BJ (cell line): ENCODE data around the gene AAMP. TPM values are rescaled to one million over a fixed set of nuclear protein-coding genes. Genes with fewer than 3 reads are reported as not detected.

Experiments used
- CTCF ChIA-PET: fragments of 350-600 bp; formaldehyde crosslinking; extraction: SDS; loops from one replicate; lab custom pipeline; 2021; ENCODE audit warnings: antibody characterized with exemption, inconsistent platforms; lab: Yijun Ruan, JAX
- POLR2A ChIA-PET: fragments of 300-600 bp; sonication (Branson Sonifier 250); formaldehyde crosslinking; extraction: SDS; loops from one replicate; lab custom pipeline; 2021; ENCODE audit warnings: antibody characterized with exemption; lab: Charles Lee
- DNase-seq: peaks from one replicate; pipeline ENCODE4 v3.0.0-alpha.2; 2011; ENCODE audit warnings: low read depth
- H3K27me3 ChIP-seq: 2 replicates; pipeline ENCODE4 v1.6.0; 2011; ENCODE audit warnings: low read length; ENCODE audit not compliant: control insufficient read depth, insufficient read depth
- H3K36me3 ChIP-seq: 2 replicates; pipeline ENCODE4 v1.5.1; 2011; ENCODE audit warnings: low read length; ENCODE audit not compliant: control insufficient read depth, insufficient read depth
- H3K4me3 ChIP-seq: 2 replicates; pipeline ENCODE4 v1.5.1; 2011; ENCODE audit warnings: low read depth, mild to moderate bottlenecking, control low read depth, low read length
- polyA plus RNA-seq: library from polyadenylated mRNA; depleted of rRNA; stranded (reverse); fragments of >200 nt; gene quantifications from 2 replicates; pipeline ENCODE4 v1.2.3, GENCODE V29; 2011
- TF ChIP-seq, protein P1 (sequence below): IDR thresholded peaks from 2 replicates; pipeline ENCODE4 v1.5.1; 2011; ENCODE audit warnings: low read depth, mild to moderate bottlenecking, control low read depth, inconsistent platforms, low read length, moderate library complexity; ENCODE audit not compliant: insufficient read depth

Gene AAMP
- polyA plus RNA-seq, 1 experiment, result 84.9 TPM

DNA sequence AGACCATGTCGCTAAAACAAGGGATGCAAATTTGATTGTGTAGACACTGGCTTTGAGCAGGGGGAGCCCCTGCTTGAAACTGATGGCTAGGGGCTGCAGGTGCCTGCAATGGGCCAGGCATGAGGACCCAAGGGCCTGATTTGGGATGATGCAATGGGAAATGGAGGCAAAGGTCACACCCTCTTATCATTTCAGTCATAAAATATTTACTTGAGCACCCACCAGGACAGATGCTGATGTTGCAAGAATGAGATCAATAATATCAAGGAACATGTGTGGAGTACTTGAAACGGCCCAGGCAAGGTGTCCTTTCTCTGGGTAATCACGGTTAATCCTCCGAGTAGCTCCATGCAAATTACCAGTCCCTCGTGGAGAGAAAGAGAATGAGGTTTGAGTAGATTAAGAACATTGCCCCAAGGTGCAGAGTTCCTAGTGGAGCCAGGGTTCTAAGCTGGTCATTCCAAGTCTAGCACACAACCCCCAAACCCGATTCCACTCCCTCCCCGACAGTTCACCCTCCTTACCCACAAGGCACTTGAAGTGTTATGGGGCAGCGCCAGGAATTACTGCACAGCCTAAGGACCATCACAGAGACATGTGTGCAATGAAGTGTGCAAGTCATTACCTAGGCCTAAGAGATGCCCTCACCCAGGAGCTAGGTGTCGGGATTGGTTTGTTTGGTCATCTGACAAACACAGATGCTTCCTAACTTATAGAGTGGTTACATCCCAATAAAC, 36.4 kb upstream of the AAMP start:
- POLR2A ChIA-PET, result no interaction called here
- TF ChIP-seq, protein P1, sequence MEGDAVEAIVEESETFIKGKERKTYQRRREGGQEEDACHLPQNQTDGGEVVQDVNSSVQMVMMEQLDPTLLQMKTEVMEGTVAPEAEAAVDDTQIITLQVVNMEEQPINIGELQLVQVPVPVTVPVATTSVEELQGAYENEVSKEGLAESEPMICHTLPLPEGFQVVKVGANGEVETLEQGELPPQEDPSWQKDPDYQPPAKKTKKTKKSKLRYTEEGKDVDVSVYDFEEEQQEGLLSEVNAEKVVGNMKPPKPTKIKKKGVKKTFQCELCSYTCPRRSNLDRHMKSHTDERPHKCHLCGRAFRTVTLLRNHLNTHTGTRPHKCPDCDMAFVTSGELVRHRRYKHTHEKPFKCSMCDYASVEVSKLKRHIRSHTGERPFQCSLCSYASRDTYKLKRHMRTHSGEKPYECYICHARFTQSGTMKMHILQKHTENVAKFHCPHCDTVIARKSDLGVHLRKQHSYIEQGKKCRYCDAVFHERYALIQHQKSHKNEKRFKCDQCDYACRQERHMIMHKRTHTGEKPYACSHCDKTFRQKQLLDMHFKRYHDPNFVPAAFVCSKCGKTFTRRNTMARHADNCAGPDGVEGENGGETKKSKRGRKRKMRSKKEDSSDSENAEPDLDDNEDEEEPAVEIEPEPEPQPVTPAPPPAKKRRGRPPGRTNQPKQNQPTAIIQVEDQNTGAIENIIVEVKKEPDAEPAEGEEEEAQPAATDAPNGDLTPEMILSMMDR, result no peak
- CTCF ChIA-PET, result interaction anchor here (0.8 to 17.8 kb wide), 6 partner anchors 8 to 51 kb away, joined by 3 to 244 read pairs (median 4); partner anchors contain the start of gene CATIP
- no peak overlapping the region for H3K4me3 ChIP-seq
- no peaks in the 10 kb centered on the region for H3K36me3 ChIP-seq
- DNase-seq, result no peak
- peaks cover 2% of the 10 kb centered on the region; the same call in 1 of the 2 replicates for H3K27me3 ChIP-seq

DNA sequence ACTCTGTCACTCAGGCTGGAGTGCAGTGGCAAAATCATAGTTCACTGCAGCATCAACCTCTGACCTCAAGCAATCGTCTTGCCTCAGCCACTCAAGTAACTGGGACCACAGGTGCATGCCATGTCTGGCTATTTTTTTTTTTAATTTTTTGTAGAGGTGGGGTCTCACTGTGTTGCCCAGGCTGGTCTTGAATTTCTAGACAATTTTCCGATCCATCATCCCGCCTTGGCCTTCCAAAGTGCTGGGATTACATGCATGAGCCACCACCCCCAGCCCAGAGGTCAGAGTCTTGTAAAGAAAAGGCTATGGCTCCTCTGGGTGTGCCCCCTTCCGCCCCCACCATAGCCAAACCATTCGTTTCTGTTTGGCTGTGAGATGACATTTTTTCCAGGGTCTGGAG, 35.4 kb upstream of the AAMP start:
- ChIA-PET CTCF (interaction anchor here (0.8 to 17.8 kb wide), 2 partner anchors 52 to 62 kb away, joined by 3 to 244 read pairs; partner anchors contain the start of gene CATIP), POLR2A (no interaction called here)
- no peaks in the 10 kb centered on the region for H3K36me3 ChIP-seq
- DNase-seq, result no peak
- H3K4me3 ChIP-seq, result no peak overlapping the region
- TF ChIP-seq, protein P1, result no peak
- H3K27me3 ChIP-seq, result peaks cover 2% of the 10 kb centered on the region; the same call in 1 of the 2 replicates

- ChIA-PET CTCF (interaction anchor here (0.7 to 17.8 kb wide), 22 partner anchors 9 to 385 kb away, joined by 3 to 244 read pairs (median 4); partner anchors contain the start of genes CATIP and TMBIM1), POLR2A (no interaction called here)
- H3K36me3 ChIP-seq, result no peaks in the 10 kb centered on the region
- DNase-seq, result no peak
- no peaks in the 10 kb centered on the region; the same call in 1 of the 2 replicates for H3K27me3 ChIP-seq
- H3K4me3 ChIP-seq, result no peak overlapping the region
- TF ChIP-seq, protein P1, result peak; percentile 93
Observed at GRCh38 chr2:218301176-218301819, 31.4 kb upstream of the AAMP start.

DNA sequence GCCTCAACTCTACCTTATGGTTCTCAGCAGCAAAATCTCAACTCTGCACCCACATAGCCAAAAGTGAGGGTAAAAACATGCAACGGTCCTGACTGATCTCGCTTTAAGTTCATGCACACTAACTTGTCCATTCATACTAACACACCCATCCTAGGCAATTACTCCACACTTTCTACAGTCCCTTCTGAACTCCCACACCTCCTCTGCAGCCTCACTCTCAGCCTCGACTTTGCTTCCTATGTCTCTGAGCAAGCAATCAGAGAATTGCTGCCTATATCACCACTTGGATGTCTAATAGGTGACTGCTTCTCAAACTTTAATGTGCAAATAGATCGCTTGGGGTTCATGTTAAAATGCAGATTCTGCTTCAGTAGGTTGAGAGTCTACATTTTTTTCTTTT, 30.2 kb upstream of the AAMP start:
- Histone ChIP-seq H3K4me3 (no peak overlapping the region), H3K36me3 (no peaks in the 10 kb centered on the region), H3K27me3 (no peaks in the 10 kb centered on the region; the same call in 1 of the 2 replicates)
- POLR2A ChIA-PET, result no interaction called here
- CTCF ChIA-PET, result interaction anchor here (17.8 kb wide), 1 partner anchor 57 kb away, joined by 244 read pairs; the partner anchor contains the start of gene CATIP
- TF ChIP-seq, protein P1, result no peak
- DNase-seq, result no peak

- no peaks in the 10 kb centered on the region for H3K36me3 ChIP-seq
- DNase-seq, result no peak
- ChIA-PET CTCF (interaction anchor here (0.7 to 17.8 kb wide), 11 partner anchors 9 to 352 kb away, joined by 3 to 244 read pairs (median 3); partner anchors contain the start of gene CATIP), POLR2A (no interaction called here)
- H3K4me3 ChIP-seq, result no peak overlapping the region
- no peaks in the 10 kb centered on the region for H3K27me3 ChIP-seq
- TF ChIP-seq, protein P1, result no peak
Observed at GRCh38 chr2:218298314-218298875, 28.5 kb upstream of the AAMP start.
